PC-3 (cell line): ENCODE results near the gene AKAP6. TPM values are rescaled to one million over a fixed set of nuclear protein-coding genes. Genes with fewer than 3 reads are reported as not detected.
"Not testable (repeated sequence)": the region's sequence is repeated elsewhere in the genome, so short reads cannot be mapped to it uniquely, and the experiment has no call there.

Experiments used
- ATAC-seq: fragments of 200-7000 bp; cut with Tn5 transposase; 2 replicates; pipeline ENCODE4 v1.9.1; 2020; ENCODE audit warnings: mild to moderate bottlenecking, moderate library complexity
- BruUV-seq: library from RNA; stranded (reverse); fragments of 400-500 nt; replicated peaks from 2 replicates; lab custom pipeline; 2021; lab: Mats Ljungman, UMichigan
- CTCF ChIA-PET: fragments of 300-600 bp; sonication (Branson Sonifier 250); formaldehyde crosslinking; loops from one replicate; lab custom pipeline; 2022; ENCODE audit warnings: antibody characterized with exemption; lab: Charles Lee
- POLR2A ChIA-PET: fragments of 300-600 bp; sonication (Branson Sonifier 250); formaldehyde crosslinking; loops from one replicate; lab custom pipeline; 2022; ENCODE audit warnings: antibody characterized with exemption; ENCODE audit not compliant: unreplicated experiment; lab: Charles Lee
- DNase-seq: peaks from one replicate; pipeline ENCODE4 v3.0.0-alpha.2; 2015
- H2AFZ ChIP-seq: fragments of 300-600 bp; sonication (generic); 2 replicates; pipeline ENCODE4 v1.6.0; 2016; ENCODE audit warnings: antibody characterized with exemption, low read length
- H3F3A ChIP-seq: fragments of 300-600 bp; sonication (generic); one replicate; pipeline ENCODE4 v1.6.0; 2017; ENCODE audit warnings: antibody characterized with exemption, low read length, control low read depth, mild to moderate bottlenecking; ENCODE audit not compliant: unreplicated experiment
- H3K27ac ChIP-seq: fragments of 300-600 bp; sonication (generic); 2 replicates; pipeline ENCODE4 v1.5.1; 2016; ENCODE audit warnings: mild to moderate bottlenecking, low read length
- H3K27me3 ChIP-seq: fragments of 300-600 bp; sonication (generic); 2 replicates; pipeline ENCODE4 v1.6.1; 2016; ENCODE audit warnings: low read length, mixed read lengths
- H3K36me3 ChIP-seq: fragments of 300-600 bp; sonication (generic); 2 replicates; pipeline ENCODE4 v1.6.1; 2016; ENCODE audit warnings: low read depth, mixed run types, low read length, mixed read lengths
- H3K4me1 ChIP-seq: fragments of 300-600 bp; sonication (generic); 2 replicates; pipeline ENCODE4 v1.5.1; 2016; ENCODE audit warnings: low read length; ENCODE audit not compliant: insufficient read depth
- H3K4me2 ChIP-seq: fragments of 300-600 bp; sonication (generic); 2 replicates; pipeline ENCODE4 v1.6.0; 2016; ENCODE audit warnings: low read length
- H3K4me3 ChIP-seq: fragments of 300-600 bp; sonication (generic); 2 replicates; pipeline ENCODE4 v1.5.1; 2016; ENCODE audit warnings: mild to moderate bottlenecking, low read length, mixed read lengths
- H3K79me2 ChIP-seq: fragments of 300-600 bp; sonication (generic); 2 replicates; pipeline ENCODE4 v1.6.1; 2017; ENCODE audit warnings: low read length, mixed read lengths
- H3K9ac ChIP-seq: fragments of 300-600 bp; sonication (generic); 2 replicates; pipeline ENCODE4 v1.6.0; 2016; ENCODE audit warnings: mild to moderate bottlenecking, low read length
- H3K9me2 ChIP-seq: fragments of 300-600 bp; sonication (generic); replicated peaks from 2 replicates; pipeline ENCODE4 v1.6.1; 2016; ENCODE audit warnings: mixed run types, low read length, mixed read lengths
- H3K9me3 ChIP-seq: fragments of 300-600 bp; sonication (generic); 2 replicates; pipeline ENCODE4 v1.6.1; 2016; ENCODE audit warnings: low read length, mixed read lengths
- H4K20me1 ChIP-seq: fragments of 300-600 bp; sonication (generic); 2 replicates; pipeline ENCODE4 v1.6.1; 2016; ENCODE audit warnings: low read length, mixed read lengths
- CTCF ChIP-seq: fragments of 300-600 bp; sonication (generic); conservative IDR thresholded peaks from 2 replicates; pipeline ENCODE4 v1.5.1; 2017; ENCODE audit warnings: antibody characterized with exemption, low read depth, mild to moderate bottlenecking, low read length
- EZH2 ChIP-seq: fragments of 300-600 bp; sonication (generic); IDR thresholded peaks from one replicate; pipeline ENCODE4 v1.6.1; 2017; ENCODE audit warnings: antibody characterized with exemption, mild to moderate bottlenecking, low read length; ENCODE audit not compliant: unreplicated experiment
- EZH2phosphoT487 ChIP-seq: fragments of 300-600 bp; sonication (generic); IDR thresholded peaks from 2 replicates; pipeline ENCODE4 v1.6.1; 2018; ENCODE audit warnings: mild to moderate bottlenecking, antibody characterized with exemption, low read length, borderline replicate concordance
- intact Hi-C: fragments of 100-400 bp; cut with micrococcal nuclease; formaldehyde crosslinking; loops from 2 replicates; pipeline ENCODE4 v1.9.0; 2023
- total RNA-seq: library from RNA; depleted of rRNA; stranded (reverse); fragments of >200 nt; gene quantifications from 2 replicates; pipeline ENCODE4 v1.2.3, GENCODE V29; 2014

Gene AKAP6
- total RNA-seq, 1 experiment from 2014 or later: 1.5 TPM

GRCh38 chr14:32458720-32459119, 129.6 kb downstream of the AKAP6 start:
- TF ChIP-seq EZH2: no peak
- TF ChIP-seq EZH2phosphoT487: no peak
- no peak for TF ChIP-seq CTCF
- H3K9me3 ChIP-seq: no peaks in the 10 kb centered on the region
- POLR2A ChIA-PET: no interaction called here
- no peaks in the 10 kb centered on the region for H3K9me2 ChIP-seq
- CTCF ChIA-PET: no interaction called here
- no peak overlapping the region for H3K27ac ChIP-seq
- BruUV-seq: no TSS peak
- intact Hi-C loops: no loop called here
- no peaks in the 10 kb centered on the region for H3K79me2 ChIP-seq
- no peaks in the 10 kb centered on the region for H3F3A ChIP-seq
- H3K4me3 ChIP-seq: no peak overlapping the region
- no peak overlapping the region for H3K4me2 ChIP-seq
- DNase-seq (no peak), ATAC-seq (no peak)
- no peaks in the 10 kb centered on the region for H4K20me1 ChIP-seq
- no peaks in the 10 kb centered on the region for H3K27me3 ChIP-seq
- H3K36me3 ChIP-seq: no peaks in the 10 kb centered on the region
- no peak overlapping the region for H2AFZ ChIP-seq
- H3K9ac ChIP-seq: no peak overlapping the region
- no peaks in the 10 kb centered on the region for H3K4me1 ChIP-seq

GRCh38 chr14:32460267-32460666, 131.2 kb downstream of the AKAP6 start:
- Histone ChIP-seq H3K79me2 (no peaks in the 10 kb centered on the region), H3K27ac (no peak overlapping the region), H2AFZ (no peak overlapping the region), H4K20me1 (no peaks in the 10 kb centered on the region), H3K4me2 (no peak overlapping the region), H3K27me3 (no peaks in the 10 kb centered on the region), H3K4me1 (no peaks in the 10 kb centered on the region), H3K36me3 (no peaks in the 10 kb centered on the region), H3K4me3 (no peak overlapping the region), H3K9ac (no peak overlapping the region), H3K9me2 (no peaks in the 10 kb centered on the region), H3F3A (no peaks in the 10 kb centered on the region), H3K9me3 (no peaks in the 10 kb centered on the region)
- ATAC-seq: no peak
- intact Hi-C loops: no loop called here
- ChIA-PET POLR2A (no interaction called here), CTCF (interaction anchor here (0.6 kb wide), 1 partner anchor 99 kb away, joined by 3 read pairs; no protein-coding TSS in a partner anchor)
- DNase-seq: no peak
- BruUV-seq: no TSS peak
- no peak for TF ChIP-seq EZH2
- TF ChIP-seq CTCF: no peak
- no peak for TF ChIP-seq EZH2phosphoT487

- H3K27ac ChIP-seq, H3K4me3 ChIP-seq, BruUV-seq, H3K9me3 ChIP-seq, H3K9me2 ChIP-seq, intact Hi-C loops, H3K36me3 ChIP-seq, DNase-seq, H3K27me3 ChIP-seq, H2AFZ ChIP-seq, H4K20me1 ChIP-seq, CTCF ChIA-PET, H3K4me1 ChIP-seq, ATAC-seq, H3K79me2 ChIP-seq, H3K4me2 ChIP-seq, H3F3A ChIP-seq, H3K9ac ChIP-seq: not testable (repeated sequence)
- POLR2A ChIA-PET: interaction anchor here (0.6 kb wide), 1 partner anchor 635 kb away, joined by 15 read pairs; no protein-coding TSS in a partner anchor
Observed at GRCh38 chr14:32462553-32462952, 133.5 kb downstream of the AKAP6 start.
